K562 (cell line): ENCODE data around the gene CTF1. TPM values are rescaled to one million over a fixed set of nuclear protein-coding genes. Genes with fewer than 3 reads are reported as not detected.

Source experiments
- BRF1 ChIP-seq: IDR thresholded peaks from 3 replicates; pipeline ENCODE4 v1.6.1; 2011; ENCODE audit warnings: borderline replicate concordance, mild to moderate bottlenecking; ENCODE audit not compliant: insufficient read length; ENCODE audit errors: extremely low read depth
- FOXA1 ChIP-seq: fragments of 450-650 bp; IDR thresholded peaks from 2 replicates; pipeline ENCODE4 v1.6.1; 2016; ENCODE audit warnings: mild to moderate bottlenecking, borderline replicate concordance
- HCFC1 ChIP-seq: IDR thresholded peaks from 2 replicates; pipeline ENCODE4 v1.6.1; 2012; ENCODE audit warnings: low read depth, low read length, improper control_type of control experiment
- HDGF ChIP-seq: fragments of 450-650 bp; IDR thresholded peaks from 2 replicates; pipeline ENCODE4 v1.6.1; 2016
- KLF6 ChIP-seq: fragments of 250-450 bp; sonication (Bioruptor Pico); IDR thresholded peaks from 2 replicates; pipeline ENCODE4 v1.4.0; 2020; ENCODE audit warnings: mild to moderate bottlenecking, moderate library complexity, borderline replicate concordance
- NR4A1 ChIP-seq, 2 experiments: fragments of 250-450 bp in 1 of 2; fragments of 450-650 bp in 1 of 2; sonication (Bioruptor Pico) in 1 of 2; IDR thresholded peaks; 2 replicates each; pipeline versions ENCODE4 v1.4.0 to v1.6.1; 2016 to 2020; ENCODE audit warnings: mild to moderate bottlenecking in 2 of 2, missing compliant biosample characterization in 1 of 2, missing genetic modification characterization in 1 of 2, moderate library complexity in 1 of 2
- RBM15 ChIP-seq: fragments of 200-400 bp; formaldehyde crosslinking; IDR thresholded peaks from 2 replicates; pipeline ENCODE4 v1.6.1; 2018; ENCODE audit warnings: mild to moderate bottlenecking, low read length, moderate library complexity; ENCODE audit not compliant: insufficient read depth
- ZNF140 ChIP-seq: fragments of 250-450 bp; sonication (Bioruptor Pico); IDR thresholded peaks from 2 replicates; pipeline ENCODE4 v1.8.0; 2021; ENCODE audit warnings: moderate library complexity, mild to moderate bottlenecking, inconsistent platforms
- polyA plus RNA-seq, 8 experiments: library from polyadenylated mRNA; depleted of rRNA in 4 of 8; stranded (reverse) in 5 of 8; unstranded in 3 of 8; fragments of >200 nt; fragmentation: Nextera tagmentation in 2 of 8; fragmentation: Illumina TruSeq in 1 of 8; extraction: Ambion mirVana in 2 of 8; extraction: Trizol in 1 of 8; gene quantifications; 2 replicates each; pipeline versions ENCODE4 v1.2.1 to v1.2.3, GENCODE V29; 2011 to 2014; ENCODE audit warnings: inconsistent platforms in 1 of 8, missing spikeins in 1 of 8
- total RNA-seq, 7 experiments: library from RNA; depleted of rRNA in 6 of 7; stranded (reverse); fragments of >200 nt in 6 of 7; fragmentation: Illumina TruSeq in 2 of 7; extraction: Trizol in 2 of 7; gene quantifications; 2 replicates each; pipeline versions ENCODE4 v1.2.1 to v1.2.3, GENCODE V29; 2011 to 2021; ENCODE audit warnings: low replicate concordance in 1 of 7
- TF ChIP-seq, protein P1 (sequence below), 2 experiments: fragments of 450-650 bp; IDR thresholded peaks; 2 replicates each; pipeline ENCODE4 v1.6.1; 2018; ENCODE audit warnings: mild to moderate bottlenecking in 2 of 2, low read depth in 1 of 2; ENCODE audit not compliant: partially characterized antibody in 2 of 2
- TF ChIP-seq, protein P2 (sequence below), 3 experiments: fragments of 200-800 bp in 1 of 3; sonication (Bioruptor generic) in 1 of 3; sonication (generic) in 1 of 3; formaldehyde crosslinking in 1 of 3; IDR thresholded peaks; 2 replicates each; pipeline versions ENCODE4 v1.6.1 to v1.8.0; 2016 to 2022; ENCODE audit warnings: mild to moderate bottlenecking in 2 of 3, missing compliant biosample characterization in 2 of 3, missing genetic modification characterization in 2 of 3, missing genetic modification reagents in 1 of 3

CTF1 gene
- total and polyA plus RNA-seq, 9 of the 15 experiments (the other 6 are each of a cell fraction or from before 2014, with no cell fraction given): 0.24 to 2.5 (median 0.44) TPM

DNA sequence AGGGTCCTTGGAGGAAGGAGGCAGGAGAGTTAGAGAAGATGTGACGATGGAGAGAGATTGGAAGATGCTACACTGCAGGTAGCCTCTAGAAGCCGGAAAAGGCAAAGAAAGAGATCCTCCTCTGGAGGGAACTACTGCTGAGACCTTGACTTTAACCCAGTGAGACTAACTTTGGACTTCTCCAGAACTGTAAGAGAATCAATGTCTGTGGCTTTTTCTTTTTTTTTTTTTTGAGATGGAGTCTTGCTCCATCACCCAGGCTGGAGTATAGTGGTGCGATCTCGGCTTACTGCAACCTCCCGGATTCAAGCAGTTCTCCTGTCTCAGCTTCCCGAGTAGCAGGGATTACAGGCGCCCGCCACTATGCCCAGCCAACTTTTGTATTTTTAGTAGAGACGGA is 11.2 kb upstream of the CTF1 start (continued):
- TF ChIP-seq, protein P1, sequence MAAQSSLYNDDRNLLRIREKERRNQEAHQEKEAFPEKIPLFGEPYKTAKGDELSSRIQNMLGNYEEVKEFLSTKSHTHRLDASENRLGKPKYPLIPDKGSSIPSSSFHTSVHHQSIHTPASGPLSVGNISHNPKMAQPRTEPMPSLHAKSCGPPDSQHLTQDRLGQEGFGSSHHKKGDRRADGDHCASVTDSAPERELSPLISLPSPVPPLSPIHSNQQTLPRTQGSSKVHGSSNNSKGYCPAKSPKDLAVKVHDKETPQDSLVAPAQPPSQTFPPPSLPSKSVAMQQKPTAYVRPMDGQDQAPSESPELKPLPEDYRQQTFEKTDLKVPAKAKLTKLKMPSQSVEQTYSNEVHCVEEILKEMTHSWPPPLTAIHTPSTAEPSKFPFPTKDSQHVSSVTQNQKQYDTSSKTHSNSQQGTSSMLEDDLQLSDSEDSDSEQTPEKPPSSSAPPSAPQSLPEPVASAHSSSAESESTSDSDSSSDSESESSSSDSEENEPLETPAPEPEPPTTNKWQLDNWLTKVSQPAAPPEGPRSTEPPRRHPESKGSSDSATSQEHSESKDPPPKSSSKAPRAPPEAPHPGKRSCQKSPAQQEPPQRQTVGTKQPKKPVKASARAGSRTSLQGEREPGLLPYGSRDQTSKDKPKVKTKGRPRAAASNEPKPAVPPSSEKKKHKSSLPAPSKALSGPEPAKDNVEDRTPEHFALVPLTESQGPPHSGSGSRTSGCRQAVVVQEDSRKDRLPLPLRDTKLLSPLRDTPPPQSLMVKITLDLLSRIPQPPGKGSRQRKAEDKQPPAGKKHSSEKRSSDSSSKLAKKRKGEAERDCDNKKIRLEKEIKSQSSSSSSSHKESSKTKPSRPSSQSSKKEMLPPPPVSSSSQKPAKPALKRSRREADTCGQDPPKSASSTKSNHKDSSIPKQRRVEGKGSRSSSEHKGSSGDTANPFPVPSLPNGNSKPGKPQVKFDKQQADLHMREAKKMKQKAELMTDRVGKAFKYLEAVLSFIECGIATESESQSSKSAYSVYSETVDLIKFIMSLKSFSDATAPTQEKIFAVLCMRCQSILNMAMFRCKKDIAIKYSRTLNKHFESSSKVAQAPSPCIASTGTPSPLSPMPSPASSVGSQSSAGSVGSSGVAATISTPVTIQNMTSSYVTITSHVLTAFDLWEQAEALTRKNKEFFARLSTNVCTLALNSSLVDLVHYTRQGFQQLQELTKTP (IDR thresholded peaks at IDR 0.05; ENCODE audit: low read depth in 1 of 2, partially characterized antibody in 2 of 2): no peak
- TF ChIP-seq ZNF140 (CRISPR knock-in tag) (no peak), RBM15 (no peak), KLF6 (CRISPR knock-in tag) (no peak), BRF1 (no peak), FOXA1 (no peak), HCFC1 (no peak), NR4A1 (CRISPR knock-in tag; IDR thresholded peaks at IDR 0.05) (no peak), NR4A1 (tag; IDR thresholded peaks at IDR 0.05) (no peak), HDGF (no peak)
- TF ChIP-seq, protein P2, sequence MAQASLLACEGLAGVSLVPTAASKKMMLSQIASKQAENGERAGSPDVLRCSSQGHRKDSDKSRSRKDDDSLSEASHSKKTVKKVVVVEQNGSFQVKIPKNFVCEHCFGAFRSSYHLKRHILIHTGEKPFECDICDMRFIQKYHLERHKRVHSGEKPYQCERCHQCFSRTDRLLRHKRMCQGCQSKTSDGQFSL (CRISPR knock-in tag; IDR thresholded peaks at IDR 0.05): no peak
- TF ChIP-seq, protein P2 (tag; IDR thresholded peaks at IDR 0.05): no peak
